HG02938 (cell line): ENCODE measurements around the gene DIAPH1.
A peak's percentile ranks its signal among the peaks of the same experiment; 100 is the strongest.
"Not testable (repeated sequence)": the region's sequence is repeated elsewhere in the genome, so short reads cannot be mapped to it uniquely, and the experiment has no call there.

Experiments
- ATAC-seq: cut with Tn5 transposase; IDR thresholded peaks from one replicate; pipeline ENCODE4 v1.9.1; 2021; ENCODE audit warnings: mild to moderate bottlenecking, moderate library complexity; ENCODE audit not compliant: unreplicated experiment

Gene DIAPH1

DNA sequence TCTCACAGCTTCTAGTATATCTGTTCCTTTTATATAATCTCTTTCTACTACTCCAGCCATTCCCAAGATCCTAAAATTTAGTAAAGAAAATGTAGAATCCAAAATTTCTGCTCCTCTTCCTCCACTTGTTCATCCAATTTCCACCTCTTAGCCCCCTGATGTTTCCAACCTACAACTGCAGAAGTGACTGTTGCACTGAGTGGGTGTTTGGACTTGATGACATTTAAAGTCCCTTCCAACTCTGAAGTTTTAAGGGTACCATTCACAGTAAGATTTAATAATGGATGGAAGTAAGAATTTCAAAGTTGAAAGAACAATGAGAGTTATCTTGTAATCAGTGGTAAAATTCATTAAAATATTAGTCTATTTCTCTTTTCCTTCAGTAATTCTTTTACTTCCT lies 5.5 kb downstream of the DIAPH1 start:
- no peak for ATAC-seq

DNA sequence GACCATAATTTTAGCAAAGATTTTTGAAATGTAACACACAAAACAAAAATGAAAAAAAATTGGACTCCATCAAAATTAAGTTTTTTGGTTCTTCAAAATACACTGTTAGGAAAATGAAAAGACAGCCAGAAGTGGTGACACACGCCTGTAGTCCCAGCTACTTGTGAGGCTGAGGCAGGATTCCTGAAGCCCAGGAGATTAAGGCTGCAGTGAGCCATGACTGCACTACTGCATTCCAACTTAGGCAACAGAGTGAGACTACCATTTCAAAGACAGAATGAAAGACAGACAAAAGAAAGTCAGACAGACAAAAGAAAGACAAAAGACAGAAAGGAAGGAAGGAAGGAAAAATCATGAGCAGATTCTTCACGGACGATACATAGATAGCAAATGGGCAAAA lies 7.5 kb downstream of the DIAPH1 start:
- no peak for ATAC-seq

DNA sequence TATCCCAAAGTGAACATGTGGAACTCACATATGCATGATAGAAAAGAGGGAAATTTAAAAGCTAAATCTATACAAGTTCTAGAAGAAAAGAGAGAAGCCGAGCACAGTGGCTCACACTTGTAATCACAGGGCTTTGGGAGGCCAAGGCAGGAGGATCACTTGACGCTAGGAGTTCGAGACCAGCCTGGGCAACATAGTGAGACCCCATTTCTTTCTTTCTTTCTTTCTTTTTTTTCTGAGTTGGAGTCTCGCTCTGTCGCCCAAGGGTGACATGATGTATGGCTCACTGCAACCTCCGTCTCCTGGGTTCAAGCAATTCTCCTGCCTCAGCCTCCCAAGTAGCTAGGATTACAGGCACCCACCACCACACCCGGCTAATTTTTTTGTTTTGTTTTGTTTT lies 8.9 kb downstream of the DIAPH1 start:
- not testable (repeated sequence) for ATAC-seq

DNA sequence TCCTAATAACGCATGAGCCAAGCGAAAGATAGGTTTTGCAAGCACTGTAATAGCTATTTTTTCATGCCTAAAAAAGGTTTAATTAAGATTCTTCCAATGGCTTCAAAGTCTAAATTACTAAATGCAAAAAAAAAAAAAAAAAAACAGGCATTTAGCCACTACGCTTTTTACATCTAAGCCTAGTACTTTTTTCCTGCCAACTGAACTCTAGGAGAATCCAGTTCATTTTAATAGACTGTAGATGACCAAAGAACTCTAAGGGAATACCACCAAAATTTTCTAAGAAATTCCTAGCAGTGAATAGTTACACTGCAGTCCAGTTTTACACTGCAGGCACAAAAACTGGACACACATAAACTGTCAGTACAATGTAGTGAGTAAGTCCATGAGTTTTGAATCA lies 9.8 kb downstream of the DIAPH1 start:
- ATAC-seq: no peak

DNA sequence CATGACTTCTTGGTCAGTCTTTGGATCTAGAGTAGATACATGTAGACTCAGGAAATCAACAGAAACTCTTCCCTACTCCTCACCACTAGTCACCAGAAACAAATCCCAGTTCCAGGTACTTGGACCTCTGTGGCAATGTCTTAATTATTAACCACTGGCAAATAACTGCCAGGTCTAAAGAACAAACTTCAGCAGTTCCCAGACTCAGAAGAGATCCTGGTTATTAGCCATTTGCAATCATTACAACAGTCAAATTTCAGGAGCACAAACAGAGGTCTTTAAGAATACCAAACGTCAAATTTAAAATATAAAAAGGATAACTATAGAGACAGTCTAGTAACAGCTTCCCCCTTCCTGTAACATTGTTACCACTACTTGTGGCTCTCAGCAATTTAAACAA lies 10.2 kb downstream of the DIAPH1 start:
- no peak for ATAC-seq

DNA sequence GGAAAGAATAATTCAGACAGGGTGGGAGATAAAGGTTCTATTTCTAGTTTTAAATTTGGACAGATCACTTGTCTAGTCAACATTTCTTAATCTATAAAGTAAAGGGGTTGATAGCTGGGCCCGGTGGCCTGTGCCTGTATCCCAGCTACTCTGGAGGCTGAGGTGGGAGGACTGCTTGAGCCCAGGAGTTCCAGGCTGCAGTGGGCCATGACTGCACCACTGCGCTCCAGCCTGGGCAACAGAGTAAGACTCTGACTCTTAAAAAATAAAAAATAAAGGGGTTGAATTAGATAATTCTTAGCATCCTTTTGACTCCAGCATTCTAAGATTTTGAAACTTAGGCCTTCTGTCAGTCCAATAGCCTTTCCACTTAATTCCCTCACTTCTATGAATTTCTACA lies 10.8 kb downstream of the DIAPH1 start:
- no peak for ATAC-seq

DNA sequence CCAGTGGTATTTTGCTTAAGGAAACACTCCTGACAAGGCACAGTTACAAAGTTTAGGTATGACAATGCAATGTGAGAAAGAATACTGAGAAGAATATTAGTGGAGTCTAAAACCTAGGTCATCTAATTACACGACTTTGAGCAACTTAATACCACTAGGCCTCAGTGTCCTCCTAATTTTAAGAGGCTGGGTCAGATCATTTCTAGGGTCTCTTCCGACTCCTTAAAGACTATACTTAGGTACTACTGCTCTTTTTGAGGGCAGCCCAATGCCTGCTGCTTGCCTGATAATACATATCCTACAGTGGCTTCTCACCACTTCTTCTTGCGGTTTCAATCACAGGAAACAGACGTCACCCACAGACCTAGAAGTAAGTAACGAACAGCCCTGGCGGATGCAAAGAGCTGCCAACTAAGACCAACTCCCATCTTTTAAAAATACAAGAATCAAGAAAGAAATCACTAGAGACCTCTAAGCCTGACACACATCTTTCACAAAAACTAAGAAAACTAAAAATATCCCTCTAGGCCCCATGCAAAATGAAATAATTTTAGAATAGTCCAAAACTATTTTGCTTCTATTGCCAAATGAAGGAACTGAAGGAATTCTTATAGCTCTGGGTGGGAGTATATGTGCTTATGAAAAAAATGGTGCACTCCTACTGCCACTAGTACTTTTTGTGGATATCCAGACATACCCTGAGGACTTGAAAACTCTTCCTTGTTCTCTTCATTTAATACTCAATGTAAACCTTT lies 13.1 kb downstream of the DIAPH1 start:
- ATAC-seq: peak; percentile 96

DNA sequence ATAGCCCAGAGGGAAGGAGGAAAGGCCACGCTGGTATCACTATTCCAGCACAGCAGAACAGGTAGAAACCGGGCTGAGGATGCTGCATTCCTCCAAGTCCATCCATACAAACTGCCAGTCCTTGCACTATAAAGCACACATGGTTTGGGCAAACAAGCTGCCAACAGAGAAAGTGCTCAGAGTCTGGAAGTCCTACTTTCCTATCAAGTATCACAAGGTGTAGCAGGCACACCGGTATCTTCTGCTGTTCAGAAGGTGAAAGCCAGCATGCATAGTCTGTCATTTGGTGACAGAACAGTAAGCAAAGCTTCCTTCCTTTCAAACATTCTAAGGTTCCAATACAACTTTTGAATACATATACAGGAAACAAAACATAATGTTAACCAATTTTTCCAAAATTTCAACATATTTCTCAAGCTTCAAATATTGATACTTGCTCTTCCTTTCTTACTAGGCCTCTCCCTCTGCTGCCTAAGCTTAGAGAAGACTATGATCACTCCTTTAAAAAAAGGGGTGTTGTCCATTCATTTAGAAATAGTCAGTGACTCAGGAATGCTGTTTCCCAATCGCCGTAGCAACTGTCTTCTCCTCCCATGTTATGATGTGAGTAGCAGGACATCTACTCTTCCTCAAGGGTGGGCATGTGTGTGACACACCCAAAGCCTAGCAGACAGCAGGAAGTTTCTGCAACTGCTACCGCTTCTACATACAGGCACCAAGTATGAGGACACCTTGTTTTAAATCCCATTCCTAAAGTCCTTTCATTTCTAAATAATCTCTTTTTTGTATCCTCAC lies 14.7 kb downstream of the DIAPH1 start:
- no peak for ATAC-seq

DNA sequence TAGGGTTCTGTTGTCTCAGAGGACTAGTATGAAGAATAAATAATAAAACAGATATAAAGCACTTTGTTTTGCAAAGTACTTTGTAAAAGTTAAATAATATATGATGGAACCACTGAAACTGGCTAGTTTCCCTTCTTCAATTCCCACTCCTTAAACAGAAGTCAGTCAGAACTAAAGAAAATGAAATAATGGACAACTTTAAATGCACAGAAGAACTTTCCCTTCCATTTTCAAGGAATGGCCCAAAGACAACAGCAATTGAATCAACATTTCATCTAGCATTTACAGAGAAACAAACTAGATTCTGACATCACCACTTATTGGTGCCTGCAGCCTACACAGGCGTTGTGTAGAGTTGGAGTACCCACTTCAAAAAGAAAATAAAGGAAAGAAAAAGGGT lies 16.2 kb downstream of the DIAPH1 start:
- ATAC-seq: no peak

DNA sequence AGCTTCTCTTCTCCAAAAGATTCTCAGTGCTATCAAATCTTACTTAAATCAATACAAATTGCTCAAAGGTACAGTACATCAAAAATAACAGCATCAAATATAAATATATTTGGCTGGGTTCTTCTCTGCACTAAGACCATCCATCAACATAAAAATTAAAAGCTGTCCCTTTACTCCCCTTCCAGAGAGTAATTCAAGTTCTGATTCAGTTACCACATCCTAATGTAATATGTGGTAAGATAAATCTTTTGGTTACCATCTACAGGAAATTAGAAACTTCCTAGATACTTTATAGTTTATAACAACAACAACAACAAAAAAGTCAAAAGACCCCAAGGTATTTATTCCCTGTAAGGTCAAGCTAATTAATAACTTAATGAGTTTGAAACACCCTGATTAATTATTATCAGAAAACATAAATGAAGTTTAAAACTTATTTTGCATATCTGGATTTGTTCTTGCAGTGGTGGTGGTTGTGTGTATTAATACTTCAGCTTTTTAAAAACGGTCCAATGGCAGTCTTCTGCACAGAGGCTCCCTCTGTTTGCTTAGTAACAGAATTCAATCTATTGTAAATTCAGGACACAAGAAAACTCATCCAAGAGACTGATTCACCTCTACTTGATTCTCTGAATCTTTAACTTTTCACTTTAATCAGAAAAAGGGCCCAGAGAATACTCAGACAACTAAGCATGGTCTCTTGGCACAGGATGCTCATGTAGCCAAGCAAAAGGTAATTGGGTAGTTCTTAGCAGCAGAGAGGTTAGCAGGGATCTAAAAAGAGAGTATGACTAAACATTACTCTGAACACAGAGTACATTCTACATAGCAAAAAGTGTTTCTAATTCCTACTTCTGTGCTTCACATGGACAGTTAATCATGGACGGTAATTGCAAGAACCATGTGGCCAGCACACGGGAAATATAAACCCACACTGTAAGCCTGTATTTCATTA lies 20.1 kb downstream of the DIAPH1 start:
- ATAC-seq: peak; percentile 64

DNA sequence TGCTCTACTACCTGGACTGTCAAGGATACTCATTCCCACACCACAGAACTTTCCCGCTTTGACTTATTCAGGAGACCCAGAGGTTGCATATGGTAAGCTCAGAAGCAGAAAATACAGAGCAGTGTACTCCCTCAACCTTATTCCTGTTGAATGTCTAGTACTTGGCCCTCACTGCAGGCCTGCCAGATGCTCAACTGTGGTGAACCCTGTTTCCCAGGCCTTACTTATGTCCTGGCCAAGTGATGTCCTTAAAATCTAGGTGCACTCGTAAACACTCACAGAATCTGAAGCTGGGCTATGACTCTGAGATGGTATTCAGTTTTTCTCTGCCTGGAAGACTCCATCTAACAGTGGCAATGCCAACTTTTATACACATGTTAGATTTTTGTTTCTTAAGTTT lies 21.0 kb downstream of the DIAPH1 start:
- ATAC-seq: no peak

DNA sequence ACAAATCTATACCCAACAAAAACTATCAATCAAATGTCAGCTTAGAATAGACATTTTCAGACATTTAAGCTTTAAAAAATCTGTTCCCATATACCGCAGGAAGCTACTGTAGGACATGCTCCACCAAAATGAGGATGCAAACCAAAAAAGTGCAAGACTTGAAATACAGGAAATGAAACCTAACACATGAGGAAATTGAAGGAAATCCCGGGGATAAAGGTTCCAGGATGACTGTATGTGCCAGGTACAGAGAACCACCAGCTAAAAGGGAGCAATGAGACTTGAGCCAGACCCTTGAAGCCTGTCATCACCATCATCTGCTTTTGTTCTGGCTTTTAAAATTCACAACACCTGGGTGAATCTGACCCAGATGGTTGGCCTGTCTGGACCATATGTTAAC lies 21.4 kb downstream of the DIAPH1 start:
- no peak for ATAC-seq

DNA sequence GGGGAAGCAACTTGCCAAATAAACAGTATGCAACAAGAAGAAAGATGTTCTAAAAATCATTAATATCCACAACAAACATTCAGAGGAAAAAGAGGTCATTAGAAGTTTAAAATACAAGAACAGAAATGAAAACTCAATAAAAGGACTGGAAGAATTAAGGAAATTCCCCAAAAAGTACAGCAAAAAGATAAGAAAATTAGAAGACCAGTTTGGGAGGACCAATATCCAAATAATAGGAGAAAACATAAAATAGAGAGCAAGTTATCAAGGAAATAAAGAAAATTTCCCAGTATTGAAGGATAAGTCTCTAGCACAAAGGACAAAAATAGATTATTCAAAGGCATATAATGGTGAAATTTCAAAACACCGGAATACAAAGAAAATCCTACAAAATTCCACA lies 21.9 kb downstream of the DIAPH1 start:
- ATAC-seq: no peak

DNA sequence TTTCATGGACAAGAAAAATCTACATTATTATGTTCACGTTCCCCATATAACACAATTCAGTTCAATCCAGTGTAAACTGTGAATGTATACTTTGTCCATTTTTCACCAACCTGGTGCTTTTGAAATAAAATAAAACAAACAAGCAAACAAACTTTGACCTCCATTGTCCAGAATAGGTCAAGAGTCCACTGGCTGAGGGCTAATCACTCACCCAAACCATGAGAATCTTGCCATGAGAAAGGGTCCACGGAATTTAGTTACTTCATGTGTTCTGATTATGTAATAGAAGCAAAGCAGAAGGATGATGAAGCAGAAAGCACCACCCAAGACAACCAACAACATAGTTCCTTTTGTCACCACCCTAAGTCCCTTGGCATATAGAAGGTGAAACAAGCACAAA lies 28.7 kb downstream of the DIAPH1 start:
- ATAC-seq: no peak

DNA sequence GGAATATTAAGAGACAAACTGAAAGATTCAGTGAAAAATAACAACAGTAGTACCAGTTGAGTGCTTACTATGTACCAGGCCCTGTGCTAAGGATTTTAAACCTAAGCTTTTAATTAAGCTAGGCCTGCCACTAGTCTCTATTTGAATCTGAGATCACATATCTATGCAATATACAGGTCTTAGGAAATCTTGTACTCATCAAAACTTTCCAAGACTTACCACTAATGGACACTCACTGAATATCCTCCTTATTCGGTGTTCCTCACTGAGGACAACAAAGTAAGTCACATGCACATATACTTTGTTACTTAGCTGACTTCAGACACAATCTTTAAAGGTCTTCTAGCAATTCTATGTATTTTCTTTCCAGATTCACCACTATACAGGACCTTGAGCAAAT lies 32.6 kb downstream of the DIAPH1 start:
- ATAC-seq: no peak

DNA sequence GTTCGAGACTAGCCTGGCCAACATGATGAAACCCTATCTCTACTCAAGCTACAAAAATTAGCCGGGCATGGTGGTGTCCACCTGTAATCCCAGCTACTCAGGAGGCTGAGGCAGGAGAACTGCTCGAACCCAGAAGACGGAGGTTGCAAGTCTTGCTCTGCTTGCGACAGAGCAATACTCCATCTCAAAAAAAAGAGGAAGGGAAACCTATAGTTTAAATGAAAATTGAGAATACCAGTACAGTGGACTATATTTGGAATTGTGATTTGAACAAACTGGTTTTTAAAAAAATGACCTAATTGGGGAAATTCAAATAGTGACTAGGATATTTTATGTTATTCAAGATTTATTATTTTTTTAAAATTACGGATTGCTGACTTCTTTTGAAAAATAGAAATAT lies 33.2 kb downstream of the DIAPH1 start:
- no peak for ATAC-seq

DNA sequence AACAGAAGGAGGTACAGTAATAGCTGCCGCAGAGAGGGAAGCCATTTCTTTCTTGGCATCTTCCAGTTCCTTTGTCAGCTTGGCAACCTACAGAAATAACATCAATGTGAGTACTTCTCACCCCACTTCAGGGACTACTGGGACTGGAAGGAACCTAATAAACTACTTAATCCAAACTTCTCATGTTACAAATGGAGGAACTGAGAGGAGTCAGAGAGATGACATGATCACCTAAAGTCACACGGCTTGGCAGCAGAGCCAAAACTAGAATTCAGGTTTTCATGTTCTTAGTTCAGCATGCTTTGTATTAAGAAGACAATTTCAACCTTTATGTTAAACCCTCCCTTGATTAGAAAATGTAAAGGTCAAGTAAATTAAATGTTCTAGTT lies 44.7 kb downstream of the DIAPH1 start:
- no peak for ATAC-seq

DNA sequence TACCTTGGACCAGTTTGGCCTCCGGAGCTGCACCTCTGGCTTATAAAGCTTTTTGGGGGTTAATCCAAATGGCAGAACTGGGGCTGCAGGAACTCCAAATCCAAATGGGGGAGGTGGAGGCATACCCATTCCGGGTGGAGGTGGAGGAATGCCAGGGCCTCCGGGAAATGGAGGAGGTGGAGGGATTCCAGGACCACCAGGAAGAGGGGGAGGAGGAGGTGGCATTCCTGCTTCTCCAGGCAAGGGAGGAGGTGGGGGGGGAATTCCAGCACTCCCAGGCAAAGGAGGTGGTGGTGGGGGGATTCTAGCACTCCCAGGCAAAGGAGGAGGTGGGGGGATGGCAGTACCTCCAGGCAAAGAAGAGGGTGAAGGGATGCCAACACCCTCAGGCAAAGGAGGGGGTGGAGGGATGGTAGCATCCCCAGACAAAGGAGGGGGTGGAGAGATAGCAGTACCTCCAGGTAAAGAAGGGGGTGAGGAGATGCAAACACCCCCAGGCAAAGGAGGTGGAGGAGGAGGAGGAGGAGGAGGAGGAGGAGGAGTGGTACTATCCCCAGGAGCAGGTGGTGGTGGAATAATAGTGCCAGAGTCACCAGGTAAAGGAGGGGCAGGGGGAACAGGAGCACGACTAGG lies 45.2 kb downstream of the DIAPH1 start:
- no peak for ATAC-seq

DNA sequence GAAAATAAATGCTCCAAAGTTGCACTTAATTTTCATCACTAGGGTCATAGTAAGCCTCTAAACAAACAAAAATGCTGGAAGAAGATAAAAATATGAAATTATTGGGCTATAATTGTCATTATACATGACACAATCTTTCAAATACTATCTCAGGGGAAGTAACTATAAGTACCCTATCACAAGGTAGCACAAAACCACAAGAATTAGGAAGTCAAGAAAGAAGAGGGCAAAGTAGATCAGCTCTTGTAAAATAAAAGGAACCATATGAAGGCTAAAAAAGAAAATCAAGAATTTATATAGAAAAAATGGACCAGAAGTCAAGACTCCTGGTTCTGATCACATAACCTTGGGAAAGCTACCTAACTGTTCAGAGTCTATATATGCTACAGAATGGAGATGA lies 48.1 kb downstream of the DIAPH1 start:
- ATAC-seq: no peak

DNA sequence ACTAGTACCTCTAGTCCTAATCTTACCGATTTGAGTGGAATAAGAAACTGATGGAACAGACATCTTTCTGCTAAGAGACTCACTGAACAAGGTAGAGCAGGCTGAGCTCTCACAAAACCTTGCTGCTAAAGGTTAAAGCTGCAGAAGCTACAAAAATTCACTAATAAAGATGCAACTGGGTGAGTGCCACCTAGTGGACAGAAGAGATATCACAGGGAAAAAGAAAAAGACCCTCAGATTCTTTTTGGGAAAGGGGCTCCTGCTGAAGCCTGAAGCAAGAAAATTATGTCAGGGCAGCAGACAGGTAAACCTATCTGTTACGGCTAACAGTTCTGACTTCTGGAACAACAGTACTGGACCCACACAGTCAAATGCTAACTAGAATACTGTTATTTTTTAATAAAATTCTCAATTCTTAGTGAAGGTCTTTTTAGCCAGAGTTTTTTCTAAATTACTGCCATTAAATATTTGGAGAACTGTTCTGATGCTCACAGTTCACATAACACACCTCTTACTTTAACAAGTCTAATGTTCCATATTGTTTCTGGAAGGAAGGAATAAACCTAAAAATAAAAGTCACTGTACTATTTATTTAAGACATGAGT lies 51.2 kb downstream of the DIAPH1 start:
- no peak for ATAC-seq
